IPS-18a (cell line): Measurements from ENCODE around the gene SLC2A8.

Experiments used
- H3K27ac ChIP-seq: one replicate; pipeline ENCODE4 v1.5.1; 2013; ENCODE audit warnings: low read length
- H3K27me3 ChIP-seq: one replicate; pipeline ENCODE4 v1.6.1; 2013; ENCODE audit warnings: mild to moderate bottlenecking, low read length; ENCODE audit not compliant: control insufficient read depth, insufficient read depth
- H3K36me3 ChIP-seq: one replicate; pipeline ENCODE4 v1.6.1; 2013; ENCODE audit warnings: low read depth, low read length; ENCODE audit not compliant: control insufficient read depth
- H3K4me1 ChIP-seq: one replicate; pipeline ENCODE4 v1.6.1; 2013; ENCODE audit warnings: low read depth, low read length; ENCODE audit not compliant: control insufficient read depth
- H3K4me3 ChIP-seq: one replicate; pipeline ENCODE4 v1.5.1; 2013; ENCODE audit warnings: low read length
- H3K9ac ChIP-seq: one replicate; pipeline ENCODE4 v1.6.1; 2013; ENCODE audit warnings: mild to moderate bottlenecking, low read length, moderate library complexity
- H3K9me3 ChIP-seq: one replicate; pipeline ENCODE4 v1.6.1; 2013; ENCODE audit warnings: low read depth, low read length; ENCODE audit not compliant: control insufficient read depth

The SLC2A8 gene

GRCh38 chr9:127423476-127423933, 26.5 kb downstream of the SLC2A8 start:
- Histone ChIP-seq H3K27ac (peak overlapping the region; percentile 94), H3K36me3 (no peaks in the 10 kb centered on the region), H3K27me3 (no peaks in the 10 kb centered on the region), H3K4me3 (peak overlapping the region; percentile 96), H3K4me1 (peaks cover 4% of the 10 kb centered on the region), H3K9me3 (no peaks in the 10 kb centered on the region), H3K9ac (peak overlapping the region; percentile 74)

- H3K4me1 ChIP-seq, result peaks cover 4% of the 10 kb centered on the region
- H3K4me3 ChIP-seq, result peak within 1 kb of the TSS; percentile 96
- H3K9ac ChIP-seq, result peak within 1 kb of the TSS; percentile 74
- H3K27ac ChIP-seq, result peak within 1 kb of the TSS; percentile 94
- H3K36me3 ChIP-seq, result peaks cover 2% of the 10 kb centered on the region
- no peaks in the 10 kb centered on the region for H3K27me3 ChIP-seq
- no peaks in the 10 kb centered on the region for H3K9me3 ChIP-seq
Observed at GRCh38 chr9:127423934-127424675, 27.1 kb downstream of the SLC2A8 start, which contains the start of gene ZNF79. TSS of gene ZNF79 (plus strand) at chr9:127424382. CDS start at chr9:127424788, 406 bp downstream.

- Histone ChIP-seq H3K4me1 (peaks cover 4% of the 10 kb centered on the region), H3K36me3 (peaks cover 8% of the 10 kb centered on the region), H3K9me3 (no peaks in the 10 kb centered on the region), H3K27ac (no peak overlapping the region), H3K9ac (peak overlapping the region; percentile 74), H3K4me3 (peak overlapping the region; percentile 96), H3K27me3 (no peaks in the 10 kb centered on the region)
Observed at GRCh38 chr9:127424676-127424999, 27.7 kb downstream of the SLC2A8 start.

GRCh38 chr9:127426756-127427155, 29.8 kb downstream of the SLC2A8 start:
- peaks cover 17% of the 10 kb centered on the region for H3K36me3 ChIP-seq
- H3K27me3 ChIP-seq, result no peaks in the 10 kb centered on the region

GRCh38 chr9:127428348-127428747, 31.4 kb downstream of the SLC2A8 start:
- no peaks in the 10 kb centered on the region for H3K27me3 ChIP-seq
- no peak overlapping the region for H3K27ac ChIP-seq
- no peak overlapping the region for H3K4me3 ChIP-seq
- H3K36me3 ChIP-seq, result peaks cover 22% of the 10 kb centered on the region
- H3K4me1 ChIP-seq, result peaks cover 4% of the 10 kb centered on the region
- H3K9me3 ChIP-seq, result no peaks in the 10 kb centered on the region
- H3K9ac ChIP-seq, result no peak overlapping the region

More at GRCh38 chr9:127426756-127427155, 29.8 kb downstream of the SLC2A8 start:
- Histone ChIP-seq H3K4me3 (no peak overlapping the region), H3K27ac (no peak overlapping the region), H3K4me1 (peaks cover 4% of the 10 kb centered on the region), H3K9ac (no peak overlapping the region), H3K9me3 (no peaks in the 10 kb centered on the region)

GRCh38 chr9:127430415-127430814, 33.4 kb downstream of the SLC2A8 start:
- no peaks in the 10 kb centered on the region for H3K27me3 ChIP-seq
- H3K9me3 ChIP-seq, result no peaks in the 10 kb centered on the region
- no peak overlapping the region for H3K27ac ChIP-seq
- H3K36me3 ChIP-seq, result peaks cover 40% of the 10 kb centered on the region
- no peaks in the 10 kb centered on the region for H3K4me1 ChIP-seq
- H3K9ac ChIP-seq, result no peak overlapping the region
- H3K4me3 ChIP-seq, result no peak overlapping the region

GRCh38 chr9:127437497-127438264, 40.7 kb downstream of the SLC2A8 start:
- Histone ChIP-seq H3K4me3 (no peak overlapping the region), H3K27ac (no peak overlapping the region), H3K9ac (no peak overlapping the region), H3K9me3 (no peaks in the 10 kb centered on the region), H3K36me3 (peaks cover 67% of the 10 kb centered on the region), H3K4me1 (no peaks in the 10 kb centered on the region), H3K27me3 (no peaks in the 10 kb centered on the region)

GRCh38 chr9:127438394-127438793, 41.4 kb downstream of the SLC2A8 start:
- no peaks in the 10 kb centered on the region for H3K9me3 ChIP-seq
- no peak overlapping the region for H3K4me3 ChIP-seq
- peaks cover 65% of the 10 kb centered on the region for H3K36me3 ChIP-seq

GRCh38 chr9:127444283-127444920, 47.4 kb downstream of the SLC2A8 start:
- Histone ChIP-seq H3K36me3 (peaks cover 62% of the 10 kb centered on the region), H3K4me1 (no peaks in the 10 kb centered on the region), H3K27me3 (no peaks in the 10 kb centered on the region), H3K9ac (no peak overlapping the region), H3K9me3 (no peaks in the 10 kb centered on the region), H3K4me3 (no peak overlapping the region), H3K27ac (no peak overlapping the region)

More at GRCh38 chr9:127438394-127438793, 41.4 kb downstream of the SLC2A8 start:
- Histone ChIP-seq H3K4me1 (no peaks in the 10 kb centered on the region), H3K27me3 (no peaks in the 10 kb centered on the region), H3K27ac (no peak overlapping the region), H3K9ac (no peak overlapping the region)

- Histone ChIP-seq H3K27ac (no peak overlapping the region), H3K4me1 (no peaks in the 10 kb centered on the region), H3K4me3 (no peak overlapping the region), H3K36me3 (peaks cover 67% of the 10 kb centered on the region), H3K9ac (no peak overlapping the region), H3K9me3 (no peaks in the 10 kb centered on the region), H3K27me3 (no peaks in the 10 kb centered on the region)
Observed at GRCh38 chr9:127444921-127445850, 48.2 kb downstream of the SLC2A8 start.
